Adrenal gland (tissue), 5 donors: ENCODE data around the gene INCENP.

Source experiments
- CTCF ChIP-seq, 6 experiments: fragments of 450-650 bp in 4 of 6; fragments of 200-600 bp in 2 of 6; sonication (generic) in 1 of 6; IDR thresholded peaks; 1 replicate in 5 of 6; 2 replicates in 1 of 6; pipeline versions ENCODE4 v1.5.1 to v1.8.0; 2016 to 2021; ENCODE audit warnings: antibody characterized with exemption in 6 of 6, mild to moderate bottlenecking in 2 of 6, moderate library complexity in 1 of 6
- POLR2A ChIP-seq, 2 donors: fragments of 450-650 bp; IDR thresholded peaks; one replicate each; pipeline ENCODE4 v1.6.1; 2017; ENCODE audit warnings: antibody characterized with exemption in 2 of 2, mild to moderate bottlenecking in 2 of 2, moderate library complexity in 1 of 2
- donor health status: DM: no; HTN: no; CAD: no.

DNA sequence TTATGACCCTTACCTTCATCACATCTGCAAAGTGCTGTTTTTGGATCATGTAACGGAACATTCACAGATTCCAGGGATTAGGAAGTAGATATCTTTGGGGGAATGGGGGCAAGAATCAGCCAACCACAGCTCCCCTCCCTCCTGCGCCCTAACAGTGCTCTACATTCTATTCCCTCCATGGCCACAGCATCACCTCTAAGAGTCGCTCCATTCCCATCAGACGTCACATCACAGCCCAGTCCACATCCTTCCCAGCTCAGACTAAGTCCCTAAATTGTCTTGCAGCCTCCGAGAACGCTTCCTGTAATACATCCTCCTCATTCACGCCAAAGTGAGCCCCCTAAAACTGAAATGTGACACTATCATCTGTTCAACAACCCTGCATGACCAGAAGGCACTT is 72.1 kb downstream of the INCENP start:
- TF ChIP-seq CTCF (IDR thresholded peaks at IDR 0.05): no peak
- no peak for TF ChIP-seq POLR2A (IDR thresholded peaks at IDR 0.05)
